GM19238 (cell line): ENCODE measurements around the gene CACHD1.

Source experiments
- DNase-seq: peaks from one replicate; pipeline ENCODE4 v3.0.0; 2011; ENCODE audit warnings: low spot score; ENCODE audit not compliant: insufficient read length

The CACHD1 gene

GRCh38 chr1:64549464-64550239, 79.7 kb downstream of the CACHD1 start:
- no peak for DNase-seq

GRCh38 chr1:64550510-64550909, 80.6 kb downstream of the CACHD1 start:
- no peak for DNase-seq

- DNase-seq, result no peak
Observed at GRCh38 chr1:64550946-64551605, 81.1 kb downstream of the CACHD1 start.

GRCh38 chr1:64553285-64553684, 83.4 kb downstream of the CACHD1 start:
- no peak for DNase-seq

GRCh38 chr1:64555947-64556346, 86.0 kb downstream of the CACHD1 start:
- DNase-seq, result no peak

GRCh38 chr1:64561993-64562392, 92.1 kb downstream of the CACHD1 start:
- no peak for DNase-seq

- DNase-seq, result no peak
Observed at GRCh38 chr1:64563958-64564565, 94.1 kb downstream of the CACHD1 start.

GRCh38 chr1:64564891-64565290, 95.0 kb downstream of the CACHD1 start:
- DNase-seq, result no peak

GRCh38 chr1:64567426-64568170, 97.7 kb downstream of the CACHD1 start:
- no peak for DNase-seq

- DNase-seq, result no peak
Observed at GRCh38 chr1:64568171-64568450, 98.2 kb downstream of the CACHD1 start.

GRCh38 chr1:64569411-64569810, 99.5 kb downstream of the CACHD1 start:
- DNase-seq, result no peak

- DNase-seq, result no peak
Observed at GRCh38 chr1:64570267-64570855, 100.4 kb downstream of the CACHD1 start.

- no peak for DNase-seq
Observed at GRCh38 chr1:64572222-64572900, 102.4 kb downstream of the CACHD1 start.

GRCh38 chr1:64574301-64574700, 104.4 kb downstream of the CACHD1 start:
- DNase-seq, result no peak

GRCh38 chr1:64575881-64576676, 106.2 kb downstream of the CACHD1 start:
- no peak for DNase-seq

GRCh38 chr1:64578270-64578973, 108.5 kb downstream of the CACHD1 start:
- no peak for DNase-seq

- no peak for DNase-seq
Observed at GRCh38 chr1:64579767-64580166, 109.8 kb downstream of the CACHD1 start.

- DNase-seq, result no peak
Observed at GRCh38 chr1:64581135-64581842, 111.4 kb downstream of the CACHD1 start.

GRCh38 chr1:64581843-64582185, 111.9 kb downstream of the CACHD1 start:
- DNase-seq, result no peak
